Adrenal gland (tissue), 5 donors: Measurements from ENCODE around the gene MAGI1.

Experiments
- POLR2A ChIP-seq, 2 donors: fragments of 450-650 bp; IDR thresholded peaks; one replicate each; pipeline ENCODE4 v1.6.1; 2017; ENCODE audit warnings: antibody characterized with exemption in 2 of 2, mild to moderate bottlenecking in 2 of 2, moderate library complexity in 1 of 2
- TF ChIP-seq, protein P1 (sequence below), 6 experiments: fragments of 450-650 bp in 4 of 6; fragments of 200-600 bp in 2 of 6; sonication (generic) in 1 of 6; IDR thresholded peaks; 1 replicate in 5 of 6; 2 replicates in 1 of 6; pipeline versions ENCODE4 v1.5.1 to v1.8.0; 2016 to 2021; ENCODE audit warnings: antibody characterized with exemption in 6 of 6, mild to moderate bottlenecking in 2 of 6, moderate library complexity in 1 of 6
- donor health status: DM: no; HTN: no; CAD: no.

DNA sequence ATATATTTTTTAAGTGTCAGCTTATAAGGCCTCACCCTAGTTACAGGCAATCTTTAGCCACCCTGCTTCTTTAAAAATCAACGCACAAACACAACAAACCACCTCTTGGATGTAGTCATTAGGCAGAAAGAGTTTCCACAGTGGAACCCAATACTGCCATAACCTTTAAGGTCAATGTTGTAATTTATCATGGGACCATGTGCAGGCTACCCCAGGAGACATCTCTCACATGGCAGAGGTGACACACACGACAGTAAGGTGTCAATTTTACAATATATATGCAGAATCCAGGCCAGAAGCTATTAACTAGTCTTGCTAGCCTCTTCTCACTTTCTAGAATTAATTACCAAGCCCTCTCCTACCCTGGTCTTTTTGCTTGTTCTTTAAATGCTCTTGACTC is 336.5 kb downstream of the MAGI1 start:
- TF ChIP-seq, protein P1, sequence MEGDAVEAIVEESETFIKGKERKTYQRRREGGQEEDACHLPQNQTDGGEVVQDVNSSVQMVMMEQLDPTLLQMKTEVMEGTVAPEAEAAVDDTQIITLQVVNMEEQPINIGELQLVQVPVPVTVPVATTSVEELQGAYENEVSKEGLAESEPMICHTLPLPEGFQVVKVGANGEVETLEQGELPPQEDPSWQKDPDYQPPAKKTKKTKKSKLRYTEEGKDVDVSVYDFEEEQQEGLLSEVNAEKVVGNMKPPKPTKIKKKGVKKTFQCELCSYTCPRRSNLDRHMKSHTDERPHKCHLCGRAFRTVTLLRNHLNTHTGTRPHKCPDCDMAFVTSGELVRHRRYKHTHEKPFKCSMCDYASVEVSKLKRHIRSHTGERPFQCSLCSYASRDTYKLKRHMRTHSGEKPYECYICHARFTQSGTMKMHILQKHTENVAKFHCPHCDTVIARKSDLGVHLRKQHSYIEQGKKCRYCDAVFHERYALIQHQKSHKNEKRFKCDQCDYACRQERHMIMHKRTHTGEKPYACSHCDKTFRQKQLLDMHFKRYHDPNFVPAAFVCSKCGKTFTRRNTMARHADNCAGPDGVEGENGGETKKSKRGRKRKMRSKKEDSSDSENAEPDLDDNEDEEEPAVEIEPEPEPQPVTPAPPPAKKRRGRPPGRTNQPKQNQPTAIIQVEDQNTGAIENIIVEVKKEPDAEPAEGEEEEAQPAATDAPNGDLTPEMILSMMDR (IDR thresholded peaks at IDR 0.05): no peak
- TF ChIP-seq POLR2A (IDR thresholded peaks at IDR 0.05): no peak
